ENCODE data around the gene PHLPP1.

DNA sequence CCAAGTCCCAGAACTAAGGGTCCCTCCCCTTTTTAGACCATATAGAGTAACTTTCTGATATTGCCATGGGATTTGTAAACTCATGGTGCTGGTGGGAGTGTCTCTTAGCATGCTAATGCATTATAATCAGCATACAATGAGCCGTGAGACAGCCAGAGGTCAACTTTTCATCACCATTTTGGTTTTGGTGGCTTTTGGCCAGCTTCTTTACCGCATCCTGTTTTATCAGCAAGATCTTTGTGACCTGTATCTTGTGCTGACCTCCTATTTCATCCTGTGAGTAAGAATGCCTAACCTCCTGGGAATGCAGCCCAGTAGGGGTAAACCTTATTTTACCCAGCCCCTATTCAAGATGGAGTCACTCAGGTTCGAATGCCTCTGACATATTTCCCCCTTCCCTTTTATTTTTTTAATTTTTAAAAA lies 148.2 kb downstream of the PHLPP1 start:
- TF ChIP-seq, protein P1, sequence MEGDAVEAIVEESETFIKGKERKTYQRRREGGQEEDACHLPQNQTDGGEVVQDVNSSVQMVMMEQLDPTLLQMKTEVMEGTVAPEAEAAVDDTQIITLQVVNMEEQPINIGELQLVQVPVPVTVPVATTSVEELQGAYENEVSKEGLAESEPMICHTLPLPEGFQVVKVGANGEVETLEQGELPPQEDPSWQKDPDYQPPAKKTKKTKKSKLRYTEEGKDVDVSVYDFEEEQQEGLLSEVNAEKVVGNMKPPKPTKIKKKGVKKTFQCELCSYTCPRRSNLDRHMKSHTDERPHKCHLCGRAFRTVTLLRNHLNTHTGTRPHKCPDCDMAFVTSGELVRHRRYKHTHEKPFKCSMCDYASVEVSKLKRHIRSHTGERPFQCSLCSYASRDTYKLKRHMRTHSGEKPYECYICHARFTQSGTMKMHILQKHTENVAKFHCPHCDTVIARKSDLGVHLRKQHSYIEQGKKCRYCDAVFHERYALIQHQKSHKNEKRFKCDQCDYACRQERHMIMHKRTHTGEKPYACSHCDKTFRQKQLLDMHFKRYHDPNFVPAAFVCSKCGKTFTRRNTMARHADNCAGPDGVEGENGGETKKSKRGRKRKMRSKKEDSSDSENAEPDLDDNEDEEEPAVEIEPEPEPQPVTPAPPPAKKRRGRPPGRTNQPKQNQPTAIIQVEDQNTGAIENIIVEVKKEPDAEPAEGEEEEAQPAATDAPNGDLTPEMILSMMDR (IDR thresholded peaks at IDR 0.05 in 4 of 5, conservative IDR thresholded peaks at IDR 0.05 in 1 of 5): no peak
- TF ChIP-seq POLR2A (IDR thresholded peaks at IDR 0.05): no peak

All from gastrocnemius medialis (tissue), 4 donors.